HCT116 (cell line): ENCODE measurements around the gene NSD2. TPM values are rescaled to one million over a fixed set of nuclear protein-coding genes. Genes with fewer than 3 reads are reported as not detected.

ENCODE experiments used
- ATAC-seq: fragments of 200-7000 bp; cut with Tn5 transposase; 2 replicates; pipeline ENCODE4 v1.9.1; 2020; ENCODE audit warnings: mild to moderate bottlenecking, moderate library complexity
- BruUV-seq: library from RNA; stranded (reverse); fragments of 400-500 nt; replicated peaks from 2 replicates; lab custom pipeline; 2021; lab: Mats Ljungman, UMichigan
- CTCF ChIA-PET: fragments of 300-600 bp; sonication (Branson Sonifier 250); formaldehyde crosslinking; loops from one replicate; lab custom pipeline; 2021; ENCODE audit warnings: antibody characterized with exemption; lab: Charles Lee
- POLR2A ChIA-PET: fragments of 300-600, 350-600 bp; sonication (Branson Sonifier 250); formaldehyde crosslinking; loops from one replicate; lab custom pipeline; 2021; ENCODE audit warnings: antibody characterized with exemption; lab: Charles Lee
- RAD21 ChIA-PET, 2 experiments: fragments of 300-600 bp; sonication (Branson Sonifier 250); formaldehyde crosslinking; loops; one replicate each; lab custom pipeline; 2023; ENCODE audit warnings: low total read pairs in 2 of 2; ENCODE audit not compliant: uncharacterized antibody in 2 of 2, unreplicated experiment in 2 of 2, low non-redundant PET in 1 of 2; lab: Charles Lee
- DNase-seq: peaks from one replicate; pipeline ENCODE4 v3.0.0-alpha.2; 2010; ENCODE audit warnings: low read depth, low spot score
- H2AFZ ChIP-seq: fragments of 200-600 bp; shearing (Covaris generic), sonication (generic); 2 replicates; pipeline ENCODE4 v1.6.1; 2017; ENCODE audit warnings: low read depth, mixed run types, mixed read lengths, antibody characterized with exemption, low read length; ENCODE audit not compliant: poor library complexity, severe bottlenecking
- H3K27ac ChIP-seq: 2 replicates; pipeline ENCODE4 v1.5.1; 2012; ENCODE audit warnings: low read depth, low read length
- H3K27me3 ChIP-seq: fragments of 200-600 bp; sonication (generic); 2 replicates; pipeline ENCODE4 v1.6.1; 2016; ENCODE audit warnings: mixed run types, low read length, mixed read lengths; ENCODE audit not compliant: insufficient read depth
- H3K36me3 ChIP-seq, 2 experiments: fragments of 200-500 bp in 1 of 2; fragments of 200-600 bp in 1 of 2; sonication (Bioruptor generic) in 1 of 2; sonication (generic) in 1 of 2; 2 replicates each; pipeline versions ENCODE4 v1.5.1 to v1.6.1; 2014 to 2016; ENCODE audit warnings: low read length in 2 of 2, inconsistent platforms in 1 of 2, mixed read lengths in 1 of 2, mixed run types in 1 of 2; ENCODE audit not compliant: insufficient read depth in 2 of 2, control insufficient read depth in 1 of 2
- H3K4me1 ChIP-seq, 2 experiments: fragments of 200-600 bp in 1 of 2; sonication (generic) in 1 of 2; 2 replicates each; pipeline versions ENCODE4 v1.5.1 to v1.6.1; 2012 to 2017; ENCODE audit warnings: low read length in 2 of 2, inconsistent platforms in 1 of 2, mild to moderate bottlenecking in 1 of 2, mixed read lengths in 1 of 2, mixed run types in 1 of 2, moderate library complexity in 1 of 2; ENCODE audit not compliant: insufficient read depth in 2 of 2, control insufficient read depth in 1 of 2
- H3K4me2 ChIP-seq: fragments of 200-600 bp; sonication (generic); 2 replicates; pipeline ENCODE4 v1.6.1; 2017; ENCODE audit warnings: mixed run types, low read length, mixed read lengths
- H3K4me3 ChIP-seq, 2 experiments: fragments of 200-600 bp in 1 of 2; sonication (generic) in 1 of 2; replicated peaks in 1 of 2; 2 replicates each; pipeline ENCODE4 v1.5.1; 2011 to 2016; ENCODE audit warnings: low read length in 2 of 2, control low read depth in 1 of 2, low read depth in 1 of 2, mild to moderate bottlenecking in 1 of 2, mixed read lengths in 1 of 2, mixed run types in 1 of 2
- H3K79me2 ChIP-seq: fragments of 200-600 bp; sonication (generic); 2 replicates; pipeline ENCODE4 v1.6.1; 2017; ENCODE audit warnings: mild to moderate bottlenecking, mixed run types, low read length, moderate library complexity, mixed read lengths; ENCODE audit not compliant: insufficient read depth
- H3K9ac ChIP-seq: fragments of 200-600 bp; sonication (generic); 2 replicates; pipeline ENCODE4 v1.6.1; 2016; ENCODE audit warnings: low read length, mixed read lengths
- H3K9me2 ChIP-seq: fragments of 200-600 bp; sonication (generic), shearing (Covaris generic); 2 replicates; pipeline ENCODE4 v1.6.1; 2017; ENCODE audit warnings: mixed run types, mild to moderate bottlenecking, moderate library complexity; ENCODE audit not compliant: insufficient read depth
- H3K9me3 ChIP-seq, 2 experiments: fragments of 200-500 bp in 1 of 2; fragments of 200-600 bp in 1 of 2; sonication (Bioruptor generic) in 1 of 2; sonication (generic) in 1 of 2; 2 replicates each; pipeline ENCODE4 v1.6.1; 2014 to 2017; ENCODE audit warnings: low read length in 2 of 2, mixed read lengths in 2 of 2, inconsistent platforms in 1 of 2, low read depth in 1 of 2, mild to moderate bottlenecking in 1 of 2, mixed run types in 1 of 2, moderate library complexity in 1 of 2; ENCODE audit not compliant: control insufficient read depth in 1 of 2, insufficient read depth in 1 of 2
- H4K20me1 ChIP-seq: fragments of 200-600 bp; sonication (generic), shearing (Covaris generic); 2 replicates; pipeline ENCODE4 v1.6.1; 2017; ENCODE audit warnings: mixed run types, mild to moderate bottlenecking, moderate library complexity; ENCODE audit not compliant: insufficient read depth
- CBX3 ChIP-seq: IDR thresholded peaks from 2 replicates; pipeline ENCODE4 v1.6.1; 2012; ENCODE audit warnings: low read depth
- EGR1 ChIP-seq: IDR thresholded peaks from 2 replicates; pipeline ENCODE4 v1.6.1; 2012; ENCODE audit warnings: low read depth
- ELF1 ChIP-seq: IDR thresholded peaks from 2 replicates; pipeline ENCODE4 v1.6.1; 2012; ENCODE audit warnings: low read depth, borderline replicate concordance
- EZH2 ChIP-seq: fragments of 200-600 bp; sonication (generic); IDR thresholded peaks from 2 replicates; pipeline ENCODE4 v1.6.1; 2017; ENCODE audit warnings: antibody characterized with exemption, mixed run types
- FOSL1 ChIP-seq: IDR thresholded peaks from 2 replicates; pipeline ENCODE4 v1.6.1; 2012; ENCODE audit warnings: low read depth
- POLR2AphosphoS5 ChIP-seq: IDR thresholded peaks from 2 replicates; pipeline ENCODE4 v1.6.1; 2011; ENCODE audit warnings: mild to moderate bottlenecking, low read depth, low read length, moderate library complexity
- SRF ChIP-seq: IDR thresholded peaks from 2 replicates; pipeline ENCODE4 v1.6.1; 2012; ENCODE audit warnings: low read depth
- TCF7L2 ChIP-seq: IDR thresholded peaks from 2 replicates; pipeline ENCODE4 v1.7.0; 2011; ENCODE audit warnings: borderline replicate concordance, inconsistent platforms; ENCODE audit not compliant: insufficient read depth, insufficient read length; ENCODE audit errors: extremely low read depth
- intact Hi-C: fragments of 100-400 bp; cut with micrococcal nuclease; formaldehyde crosslinking; loops from 2 replicates; pipeline ENCODE4 v1.10.0; 2022
- total RNA-seq: library from RNA; stranded (reverse); gene quantifications from one replicate; pipeline ENCODE4 v1.2.1, GENCODE V29; 2021; ENCODE audit not compliant: unreplicated experiment
- TF ChIP-seq, protein P1 (sequence below): IDR thresholded peaks from 2 replicates; pipeline ENCODE4 v1.6.1; 2012
- TF ChIP-seq, protein P2 (sequence below): IDR thresholded peaks from 2 replicates; pipeline ENCODE4 v1.6.1; 2011; ENCODE audit warnings: mild to moderate bottlenecking, low read length, moderate library complexity; ENCODE audit not compliant: insufficient replicate concordance; ENCODE audit errors: extremely low read depth

Gene NSD2
- total RNA-seq, 1 experiment from 2014 or later = 145 TPM

GRCh38 chr4:1985294-1985693, 114.1 kb downstream of the NSD2 start:
- Histone ChIP-seq H3K27me3 (no peaks in the 10 kb centered on the region), H3K9ac (no peak overlapping the region), H3K9me2 (no peaks in the 10 kb centered on the region), H3K4me3 (no peak overlapping the region), H3K4me1 (peaks cover 4 to 19% of the 10 kb centered on the region in 2 experiments; a peak in 2 of 4 replicates), H3K36me3 (peaks cover 30 to 33% of the 10 kb centered on the region in 2 experiments; a peak in 3 of 4 replicates), H3K4me2 (no peak overlapping the region), H3K79me2 (peaks cover 31% of the 10 kb centered on the region), H4K20me1 (peaks cover 8% of the 10 kb centered on the region; the same call in 1 of the 2 replicates), H3K27ac (no peak overlapping the region; the same call in 1 of the 2 replicates), H3K9me3 (no peaks in the 10 kb centered on the region), H2AFZ (no peak overlapping the region)
- ATAC-seq = no peak
- DNase-seq = no peak
- intact Hi-C loops = no loop called here
- ChIA-PET RAD21 (no interaction called here), CTCF (no interaction called here), POLR2A (no interaction called here)
- TF ChIP-seq FOSL1 (no peak), TCF7L2 (no peak), ELF1 (no peak), CBX3 (no peak), EZH2 (no peak), EGR1 (no peak), POLR2AphosphoS5 (no peak), SRF (no peak)
- TF ChIP-seq, protein P1, sequence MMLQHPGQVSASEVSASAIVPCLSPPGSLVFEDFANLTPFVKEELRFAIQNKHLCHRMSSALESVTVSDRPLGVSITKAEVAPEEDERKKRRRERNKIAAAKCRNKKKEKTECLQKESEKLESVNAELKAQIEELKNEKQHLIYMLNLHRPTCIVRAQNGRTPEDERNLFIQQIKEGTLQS = no peak
- TF ChIP-seq, protein P2, sequence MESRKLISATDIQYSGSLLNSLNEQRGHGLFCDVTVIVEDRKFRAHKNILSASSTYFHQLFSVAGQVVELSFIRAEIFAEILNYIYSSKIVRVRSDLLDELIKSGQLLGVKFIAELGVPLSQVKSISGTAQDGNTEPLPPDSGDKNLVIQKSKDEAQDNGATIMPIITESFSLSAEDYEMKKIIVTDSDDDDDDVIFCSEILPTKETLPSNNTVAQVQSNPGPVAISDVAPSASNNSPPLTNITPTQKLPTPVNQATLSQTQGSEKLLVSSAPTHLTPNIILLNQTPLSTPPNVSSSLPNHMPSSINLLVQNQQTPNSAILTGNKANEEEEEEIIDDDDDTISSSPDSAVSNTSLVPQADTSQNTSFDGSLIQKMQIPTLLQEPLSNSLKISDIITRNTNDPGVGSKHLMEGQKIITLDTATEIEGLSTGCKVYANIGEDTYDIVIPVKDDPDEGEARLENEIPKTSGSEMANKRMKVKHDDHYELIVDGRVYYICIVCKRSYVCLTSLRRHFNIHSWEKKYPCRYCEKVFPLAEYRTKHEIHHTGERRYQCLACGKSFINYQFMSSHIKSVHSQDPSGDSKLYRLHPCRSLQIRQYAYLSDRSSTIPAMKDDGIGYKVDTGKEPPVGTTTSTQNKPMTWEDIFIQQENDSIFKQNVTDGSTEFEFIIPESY = no peak
- BruUV-seq = no TSS peak
